Measurements from ENCODE around the gene NLRC4.
"Not testable (repeated sequence)": the region's sequence is repeated elsewhere in the genome, so short reads cannot be mapped to it uniquely, and the experiment has no call there.

NLRC4 gene

GRCh38 chr2:32220445-32220844, 44.2 kb downstream of the NLRC4 start:
- no peak overlapping the region for H2AK5ac ChIP-seq (ENCODE audit: low read length, severe bottlenecking)
- no peak overlapping the region for H4K91ac ChIP-seq (ENCODE audit: low read length)
- no peak for DNase-seq
- no peak overlapping the region for H3K4me3 ChIP-seq (ENCODE audit: insufficient read depth in 1 of 2, low read depth in 1 of 2, low read length in 2 of 2)
- no peak overlapping the region for H2BK15ac ChIP-seq (ENCODE audit: low read depth, poor library complexity, severe bottlenecking)
- H4K8ac ChIP-seq (ENCODE audit: low read length), result no peak overlapping the region
- H3K9ac ChIP-seq (ENCODE audit: low read length), result no peak overlapping the region
- no peak overlapping the region for H2BK120ac ChIP-seq (ENCODE audit: low read depth, low read length)
- no peak overlapping the region for H2BK5ac ChIP-seq (ENCODE audit: low read depth, low read length, poor library complexity, severe bottlenecking)
- no peak overlapping the region for H3K27ac ChIP-seq (ENCODE audit: low read length, poor library complexity, severe bottlenecking)
- no peaks in the 10 kb centered on the region for H3K9me3 ChIP-seq (ENCODE audit: control insufficient read depth, low read length)
- peaks cover 13 to 70% of the 10 kb centered on the region in 2 experiments for H3K36me3 ChIP-seq (ENCODE audit: control insufficient read depth in 1 of 2, insufficient read depth in 2 of 2, low read depth in 1 of 2, low read length in 2 of 2)
- no peak overlapping the region for H3K23ac ChIP-seq (ENCODE audit: low read length in 2 of 2)
- no peak overlapping the region for H3K4ac ChIP-seq (ENCODE audit: low read depth in 1 of 2, low read length in 2 of 2)
- H3K79me1 ChIP-seq (replicated peaks; ENCODE audit: low read length, poor library complexity, severe bottlenecking), result peaks cover 8% of the 10 kb centered on the region
- H2BK12ac ChIP-seq (ENCODE audit: low read length in 2 of 2), result no peak overlapping the region
- no peak overlapping the region for H2AFZ ChIP-seq (ENCODE audit: low read depth, low read length)
- no peak overlapping the region for H3K18ac ChIP-seq (ENCODE audit: low read depth in 1 of 2, low read length in 2 of 2)
- H3K27me3 ChIP-seq (ENCODE audit: control insufficient read depth in 1 of 2, insufficient read depth in 1 of 2, low read length in 2 of 2), result no peaks in the 10 kb centered on the region
- H3K4me1 ChIP-seq (ENCODE audit: control insufficient read depth, insufficient read depth, low read depth, low read length), result no peaks in the 10 kb centered on the region
- no peak overlapping the region for H3K4me2 ChIP-seq (ENCODE audit: low read length, poor library complexity, severe bottlenecking)
- H3K14ac ChIP-seq (ENCODE audit: low read length in 2 of 2), result no peak overlapping the region

DNA sequence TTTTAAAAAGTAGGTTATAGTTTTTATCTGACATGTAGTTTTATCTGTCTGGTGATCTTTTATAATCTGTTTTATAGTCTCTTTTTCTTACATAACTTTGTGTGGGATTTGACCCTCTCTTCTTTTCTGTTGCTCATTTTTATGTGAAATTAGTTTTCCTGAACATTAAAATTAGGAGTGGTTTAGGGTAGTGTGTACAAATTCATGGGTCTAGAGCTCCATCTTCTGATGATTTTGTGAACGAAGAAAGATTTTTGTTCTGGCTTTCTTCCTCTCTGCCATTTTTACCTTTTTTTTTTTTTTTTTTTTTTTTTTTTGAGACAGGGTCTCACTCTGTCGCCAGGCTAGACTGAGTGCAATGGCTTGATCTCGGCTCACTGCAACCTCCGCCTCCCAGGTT, 52.4 kb downstream of the NLRC4 start:
- no peak overlapping the region for H3K23ac ChIP-seq (ENCODE audit: low read length in 2 of 2)
- peaks cover 16 to 37% of the 10 kb centered on the region in 2 experiments for H3K36me3 ChIP-seq (ENCODE audit: control insufficient read depth in 1 of 2, insufficient read depth in 2 of 2, low read depth in 1 of 2, low read length in 2 of 2)
- H3K4ac ChIP-seq (ENCODE audit: low read depth in 1 of 2, low read length in 2 of 2), result no peak overlapping the region
- no peak overlapping the region for H3K18ac ChIP-seq (ENCODE audit: low read depth in 1 of 2, low read length in 2 of 2)
- H2BK5ac ChIP-seq (ENCODE audit: low read depth, low read length, poor library complexity, severe bottlenecking), result no peak overlapping the region
- H2BK15ac ChIP-seq (ENCODE audit: low read depth, poor library complexity, severe bottlenecking), result no peak overlapping the region
- no peak overlapping the region for H3K9ac ChIP-seq (ENCODE audit: low read length)
- no peak overlapping the region for H2BK120ac ChIP-seq (ENCODE audit: low read depth, low read length)
- no peak overlapping the region for H3K27ac ChIP-seq (ENCODE audit: low read length, poor library complexity, severe bottlenecking)
- H3K4me1 ChIP-seq (ENCODE audit: control insufficient read depth, insufficient read depth, low read depth, low read length), result no peaks in the 10 kb centered on the region
- H3K4me3 ChIP-seq (ENCODE audit: insufficient read depth in 1 of 2, low read depth in 1 of 2, low read length in 2 of 2), result no peak overlapping the region
- no peak overlapping the region for H3K14ac ChIP-seq (ENCODE audit: low read length in 2 of 2)
- no peak for DNase-seq
- no peak overlapping the region for H2BK12ac ChIP-seq (ENCODE audit: low read length in 2 of 2)
- no peak overlapping the region for H3K4me2 ChIP-seq (ENCODE audit: low read length, poor library complexity, severe bottlenecking)
- H4K8ac ChIP-seq (ENCODE audit: low read length), result no peak overlapping the region
- no peak overlapping the region for H2AFZ ChIP-seq (ENCODE audit: low read depth, low read length)
- no peak overlapping the region for H2AK5ac ChIP-seq (ENCODE audit: low read length, severe bottlenecking)
- H3K9me3 ChIP-seq (ENCODE audit: control insufficient read depth, low read length), result no peaks in the 10 kb centered on the region
- H3K79me1 ChIP-seq (replicated peaks; ENCODE audit: low read length, poor library complexity, severe bottlenecking), result peaks cover 5% of the 10 kb centered on the region
- 83% methylated on average over 2 of the region's 4 CpGs for WGBS
- no peaks in the 10 kb centered on the region for H3K27me3 ChIP-seq (ENCODE audit: control insufficient read depth in 1 of 2, insufficient read depth in 1 of 2, low read length in 2 of 2)
- H4K91ac ChIP-seq (ENCODE audit: low read length), result no peak overlapping the region

- Histone ChIP-seq H3K23ac (ENCODE audit: low read length in 2 of 2) (no peak overlapping the region), H3K27me3 (ENCODE audit: control insufficient read depth in 1 of 2, insufficient read depth in 1 of 2, low read length in 2 of 2) (no peaks in the 10 kb centered on the region), H3K4me1 (ENCODE audit: control insufficient read depth, insufficient read depth, low read depth, low read length) (no peaks in the 10 kb centered on the region), H3K4me3 (ENCODE audit: insufficient read depth in 1 of 2, low read depth in 1 of 2, low read length in 2 of 2) (no peak overlapping the region), H3K79me1 (replicated peaks; ENCODE audit: low read length, poor library complexity, severe bottlenecking) (peaks cover 5% of the 10 kb centered on the region), H2BK120ac (ENCODE audit: low read depth, low read length) (no peak overlapping the region), H3K4ac (ENCODE audit: low read depth in 1 of 2, low read length in 2 of 2) (no peak overlapping the region), H3K4me2 (ENCODE audit: low read length, poor library complexity, severe bottlenecking) (no peak overlapping the region), H3K27ac (ENCODE audit: low read length, poor library complexity, severe bottlenecking) (no peak overlapping the region), H3K9me3 (ENCODE audit: control insufficient read depth, low read length) (no peaks in the 10 kb centered on the region), H3K36me3 (ENCODE audit: control insufficient read depth in 1 of 2, insufficient read depth in 2 of 2, low read depth in 1 of 2, low read length in 2 of 2) (peaks cover 12 to 37% of the 10 kb centered on the region in 2 experiments), H2BK12ac (ENCODE audit: low read length in 2 of 2) (no peak overlapping the region), H4K91ac (ENCODE audit: low read length) (no peak overlapping the region), H3K18ac (ENCODE audit: low read depth in 1 of 2, low read length in 2 of 2) (no peak overlapping the region), H2BK5ac (ENCODE audit: low read depth, low read length, poor library complexity, severe bottlenecking) (no peak overlapping the region), H2AK5ac (ENCODE audit: low read length, severe bottlenecking) (no peak overlapping the region), H3K14ac (ENCODE audit: low read length in 2 of 2) (no peak overlapping the region), H3K9ac (ENCODE audit: low read length) (no peak overlapping the region), H2BK15ac (ENCODE audit: low read depth, poor library complexity, severe bottlenecking) (no peak overlapping the region), H4K8ac (ENCODE audit: low read length) (no peak overlapping the region), H2AFZ (ENCODE audit: low read depth, low read length) (no peak overlapping the region)
- 100% methylated on average over 4 of the region's 7 CpGs for WGBS
- DNase-seq, result no peak
Measured at GRCh38 chr2:32210767-32211408, 53.8 kb downstream of the NLRC4 start.

- H3K9ac ChIP-seq (ENCODE audit: low read length); H3K4ac ChIP-seq (ENCODE audit: low read depth in 1 of 2, low read length in 2 of 2); H3K4me3 ChIP-seq (ENCODE audit: insufficient read depth in 1 of 2, low read depth in 1 of 2, low read length in 2 of 2); H2BK12ac ChIP-seq (ENCODE audit: low read length in 2 of 2); H4K91ac ChIP-seq (ENCODE audit: low read length); H3K18ac ChIP-seq (ENCODE audit: low read depth in 1 of 2, low read length in 2 of 2); H3K79me1 ChIP-seq (replicated peaks; ENCODE audit: low read length, poor library complexity, severe bottlenecking); H3K27me3 ChIP-seq (ENCODE audit: control insufficient read depth in 1 of 2, insufficient read depth in 1 of 2, low read length in 2 of 2); H4K8ac ChIP-seq (ENCODE audit: low read length); H3K4me1 ChIP-seq (ENCODE audit: control insufficient read depth, insufficient read depth, low read depth, low read length); H3K14ac ChIP-seq (ENCODE audit: low read length in 2 of 2); H2BK5ac ChIP-seq (ENCODE audit: low read depth, low read length, poor library complexity, severe bottlenecking); H3K4me2 ChIP-seq (ENCODE audit: low read length, poor library complexity, severe bottlenecking); H2AFZ ChIP-seq (ENCODE audit: low read depth, low read length); H3K27ac ChIP-seq (ENCODE audit: low read length, poor library complexity, severe bottlenecking); H3K9me3 ChIP-seq (ENCODE audit: control insufficient read depth, low read length); DNase-seq; H2AK5ac ChIP-seq (ENCODE audit: low read length, severe bottlenecking); H2BK120ac ChIP-seq (ENCODE audit: low read depth, low read length); H2BK15ac ChIP-seq (ENCODE audit: low read depth, poor library complexity, severe bottlenecking); H3K23ac ChIP-seq (ENCODE audit: low read length in 2 of 2): not testable (repeated sequence)
- WGBS, result 97% methylated on average over 3 of the region's 3 CpGs
- H3K36me3 ChIP-seq (ENCODE audit: control insufficient read depth in 1 of 2, insufficient read depth in 2 of 2, low read depth in 1 of 2, low read length in 2 of 2), result peaks cover 5 to 37% of the 10 kb centered on the region in 2 experiments
Measured at GRCh38 chr2:32203428-32203827, 61.3 kb downstream of the NLRC4 start.
